Stomach (tissue), 9 donors: ENCODE data around the gene LAIR1. TPM values are rescaled to one million over a fixed set of nuclear protein-coding genes. Genes with fewer than 3 reads are reported as not detected.
"Not testable (repeated sequence)": the region's sequence is repeated elsewhere in the genome, so short reads cannot be mapped to it uniquely, and the experiment has no call there.

Experiments
- DNase-seq, 2 donors: peaks; one replicate each; pipeline versions ENCODE4 v3.0.0 to v3.0.0-alpha.2; 2013 to 2019
- H3K27ac ChIP-seq, 5 donors: fragments of 200-600 bp in 4 of 5; sonication (generic) in 4 of 5; one replicate each; pipeline ENCODE4 v1.5.1; 2013 to 2019; ENCODE audit warnings: mild to moderate bottlenecking in 1 of 5, moderate library complexity in 1 of 5
- H3K27me3 ChIP-seq, 3 donors: fragments of 200-600 bp; sonication (generic); one replicate each; pipeline ENCODE4 v1.5.1; 2017 to 2019; ENCODE audit warnings: mixed run types in 1 of 3
- H3K36me3 ChIP-seq, 4 donors: fragments of 200-600 bp; sonication (generic); 1 replicate in 3 of 4; 2 replicates in 1 of 4; pipeline ENCODE4 v1.5.1; 2016 to 2019
- H3K4me1 ChIP-seq, 4 donors: fragments of 200-600 bp; sonication (generic); one replicate each; pipeline ENCODE4 v1.5.1; 2016 to 2019
- H3K4me3 ChIP-seq, 4 donors: fragments of 200-600 bp; sonication (generic) in 3 of 4; one replicate each; pipeline ENCODE4 v1.5.1; 2016 to 2019; ENCODE audit warnings: mild to moderate bottlenecking in 1 of 4
- H3K9me3 ChIP-seq, 4 donors: fragments of 200-600 bp; sonication (generic); one replicate each; pipeline ENCODE4 v1.5.1; 2016 to 2019
- EP300 ChIP-seq: sonication (generic); formaldehyde crosslinking; IDR thresholded peaks from one replicate; pipeline ENCODE4 v1.6.1; 2017; ENCODE audit warnings: antibody characterized with exemption
- POLR2A ChIP-seq, 4 donors: fragments of 450-650 bp; IDR thresholded peaks; one replicate each; pipeline ENCODE4 v1.6.1; 2016; ENCODE audit warnings: antibody characterized with exemption in 4 of 4, control low read depth in 2 of 4, mild to moderate bottlenecking in 1 of 4, moderate library complexity in 1 of 4
- POLR2AphosphoS5 ChIP-seq, 3 donors: sonication (generic); formaldehyde crosslinking; IDR thresholded peaks; one replicate each; pipeline ENCODE4 v1.6.1; 2016; ENCODE audit warnings: antibody characterized with exemption in 3 of 3
- WGBS, 5 donors: extraction: QIAGEN DNeasy Blood & Tissue Kit in 3 of 5; methylation state at CpG; one replicate each; pipeline versions ENCODE4 v1.1.5 to v1.1.7; 2013 to 2018; 5-methylcytosine and 5-hydroxymethylcytosine counted together
- intact Hi-C: fragments of 100-400 bp; cut with DNase I; formaldehyde crosslinking; loops from one replicate; pipeline ENCODE4 v1.15.1; 2023; ENCODE audit warnings: low total_unique reads
- polyA plus RNA-seq, 3 donors: library from polyadenylated mRNA; stranded (reverse); fragments of 200-250 nt; gene quantifications; one replicate each; pipeline ENCODE4 v1.2.3, GENCODE V29; 2013
- total RNA-seq, 5 donors: library from RNA; depleted of rRNA; stranded (reverse); fragments of >200 nt; gene quantifications; one replicate each; pipeline versions ENCODE4 v1.1.0 to v1.2.3, GENCODE V29; 2014 to 2016
- TF ChIP-seq, protein P1 (sequence below), 7 experiments: fragments of 450-650 bp in 4 of 7; fragments of 200-600 bp in 3 of 7; sonication (generic) in 3 of 7; IDR thresholded peaks; one replicate each; pipeline ENCODE4 v1.5.1; 2016 to 2019; ENCODE audit warnings: antibody characterized with exemption in 7 of 7, control low read depth in 2 of 7, mild to moderate bottlenecking in 1 of 7
- donor health status: healthy with polysubstance abuse.
- donor health status: Bipolar disorder and iron deficiency.
- donor health status: healthy.

Gene LAIR1
- total and polyA plus RNA-seq, 8 donors = 0.87 to 9.1 (median 4.7) TPM

DNA sequence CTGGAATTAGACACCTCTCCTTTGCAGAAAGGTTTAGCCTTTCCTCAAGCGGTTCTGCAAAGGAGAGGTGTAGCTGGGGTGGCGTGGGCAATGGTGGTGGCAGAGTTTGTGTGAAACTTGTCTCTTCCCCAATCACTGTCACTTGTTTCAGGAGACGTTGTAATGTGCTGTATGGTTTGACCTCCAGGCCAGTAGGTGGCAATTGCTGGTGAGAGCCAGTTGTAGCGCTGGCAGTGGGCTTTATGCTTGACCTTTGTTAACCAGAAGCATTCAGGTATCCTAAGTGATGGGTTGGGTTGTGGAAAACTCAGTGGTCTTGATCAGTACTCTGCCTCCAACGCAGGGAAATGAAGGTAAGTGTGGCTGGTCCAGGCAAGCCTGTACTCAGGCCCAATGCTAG, 39.1 kb downstream of the LAIR1 start:
- no peak for DNase-seq
- no peaks in the 10 kb centered on the region for H3K36me3 ChIP-seq
- H3K27me3 ChIP-seq = peaks cover 0 to 16% (median 0%) of the 10 kb centered on the region in 3 donors
- no peak overlapping the region for H3K4me3 ChIP-seq
- no peaks in the 10 kb centered on the region for H3K4me1 ChIP-seq
- H3K27ac ChIP-seq = no peak overlapping the region
- intact Hi-C loops = no loop called here
- 70 to 76% (median 72%) methylated on average over 5 of the region's 5 CpGs for WGBS, 5 donors
- TF ChIP-seq POLR2A (IDR thresholded peaks at IDR 0.05) (no peak), EP300 (no peak), POLR2AphosphoS5 (IDR thresholded peaks at IDR 0.05) (no peak)
- TF ChIP-seq, protein P1, sequence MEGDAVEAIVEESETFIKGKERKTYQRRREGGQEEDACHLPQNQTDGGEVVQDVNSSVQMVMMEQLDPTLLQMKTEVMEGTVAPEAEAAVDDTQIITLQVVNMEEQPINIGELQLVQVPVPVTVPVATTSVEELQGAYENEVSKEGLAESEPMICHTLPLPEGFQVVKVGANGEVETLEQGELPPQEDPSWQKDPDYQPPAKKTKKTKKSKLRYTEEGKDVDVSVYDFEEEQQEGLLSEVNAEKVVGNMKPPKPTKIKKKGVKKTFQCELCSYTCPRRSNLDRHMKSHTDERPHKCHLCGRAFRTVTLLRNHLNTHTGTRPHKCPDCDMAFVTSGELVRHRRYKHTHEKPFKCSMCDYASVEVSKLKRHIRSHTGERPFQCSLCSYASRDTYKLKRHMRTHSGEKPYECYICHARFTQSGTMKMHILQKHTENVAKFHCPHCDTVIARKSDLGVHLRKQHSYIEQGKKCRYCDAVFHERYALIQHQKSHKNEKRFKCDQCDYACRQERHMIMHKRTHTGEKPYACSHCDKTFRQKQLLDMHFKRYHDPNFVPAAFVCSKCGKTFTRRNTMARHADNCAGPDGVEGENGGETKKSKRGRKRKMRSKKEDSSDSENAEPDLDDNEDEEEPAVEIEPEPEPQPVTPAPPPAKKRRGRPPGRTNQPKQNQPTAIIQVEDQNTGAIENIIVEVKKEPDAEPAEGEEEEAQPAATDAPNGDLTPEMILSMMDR (IDR thresholded peaks at IDR 0.05) = no peak
- no peaks in the 10 kb centered on the region for H3K9me3 ChIP-seq

DNA sequence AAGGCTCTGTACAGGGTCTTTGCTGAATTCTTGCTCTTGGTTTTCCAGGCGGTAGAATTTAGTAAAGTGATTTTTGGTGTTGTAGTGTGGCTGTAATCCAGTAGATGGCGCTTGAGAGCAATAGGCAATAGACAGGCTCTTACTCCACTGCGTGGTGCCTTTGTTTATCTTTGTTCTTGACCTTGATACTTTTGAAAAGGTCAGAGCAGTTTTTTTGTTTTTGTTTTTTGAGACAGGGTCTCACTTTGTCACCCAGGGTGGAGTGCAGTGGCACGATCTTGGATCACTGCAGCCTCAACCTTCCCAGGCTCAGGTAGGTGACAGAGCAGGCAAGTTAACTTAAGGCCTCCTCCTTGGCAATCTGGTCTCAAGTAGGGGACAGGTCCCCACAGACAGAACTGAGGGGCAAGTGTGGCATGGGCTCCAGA, 39.5 kb downstream of the LAIR1 start:
- Histone ChIP-seq H3K4me1 (no peaks in the 10 kb centered on the region), H3K9me3 (no peaks in the 10 kb centered on the region), H3K27me3 (peaks cover 0 to 20% (median 0%) of the 10 kb centered on the region in 3 donors), H3K27ac (no peak overlapping the region), H3K36me3 (no peaks in the 10 kb centered on the region), H3K4me3 (no peak overlapping the region)
- TF ChIP-seq POLR2AphosphoS5 (IDR thresholded peaks at IDR 0.05) = no peak
- TF ChIP-seq EP300 = no peak
- TF ChIP-seq, protein P1 (IDR thresholded peaks at IDR 0.05) = peak in 5 of 7 experiments; percentile 10 to 69 (median 54)
- TF ChIP-seq POLR2A (IDR thresholded peaks at IDR 0.05) = no peak
- intact Hi-C loops = no loop called here
- WGBS, 5 donors = 3 to 5% (median 4%) methylated on average over 4 of the region's 4 CpGs
- peak in 1 of 2 donors; percentile 74 for DNase-seq

DNA sequence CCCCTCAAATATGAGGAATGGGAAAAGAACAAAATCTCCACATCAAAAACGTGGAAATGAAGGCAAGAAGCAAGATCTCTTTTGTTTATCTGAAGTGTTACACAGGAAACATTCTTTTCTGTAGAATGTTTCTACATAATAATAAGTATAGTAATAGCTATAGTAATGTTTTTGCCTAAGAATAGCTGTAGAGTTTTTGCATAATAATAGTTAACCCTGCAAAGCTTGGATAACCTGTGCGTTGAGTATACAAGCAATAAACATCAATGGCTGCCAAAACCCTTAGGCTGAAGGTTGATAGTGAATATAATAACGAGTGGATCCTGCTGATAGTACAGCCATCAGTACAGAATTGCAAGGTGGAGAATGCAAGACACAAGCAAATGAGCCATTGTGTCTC, 40.7 kb downstream of the LAIR1 start:
- Histone ChIP-seq H3K4me3 (no peak overlapping the region), H3K9me3 (no peaks in the 10 kb centered on the region), H3K27me3 (peaks cover 0 to 24% (median 0%) of the 10 kb centered on the region in 3 donors), H3K36me3 (no peaks in the 10 kb centered on the region), H3K27ac (no peak overlapping the region), H3K4me1 (no peaks in the 10 kb centered on the region)
- intact Hi-C loops = no loop called here
- TF ChIP-seq POLR2A (IDR thresholded peaks at IDR 0.05) = no peak
- TF ChIP-seq, protein P1 (IDR thresholded peaks at IDR 0.05) = no peak
- no peak for TF ChIP-seq EP300
- TF ChIP-seq POLR2AphosphoS5 (IDR thresholded peaks at IDR 0.05) = no peak
- DNase-seq = no peak
- WGBS, 5 donors = 14 to 21% (median 15%) methylated on average over 3 of the region's 3 CpGs

DNA sequence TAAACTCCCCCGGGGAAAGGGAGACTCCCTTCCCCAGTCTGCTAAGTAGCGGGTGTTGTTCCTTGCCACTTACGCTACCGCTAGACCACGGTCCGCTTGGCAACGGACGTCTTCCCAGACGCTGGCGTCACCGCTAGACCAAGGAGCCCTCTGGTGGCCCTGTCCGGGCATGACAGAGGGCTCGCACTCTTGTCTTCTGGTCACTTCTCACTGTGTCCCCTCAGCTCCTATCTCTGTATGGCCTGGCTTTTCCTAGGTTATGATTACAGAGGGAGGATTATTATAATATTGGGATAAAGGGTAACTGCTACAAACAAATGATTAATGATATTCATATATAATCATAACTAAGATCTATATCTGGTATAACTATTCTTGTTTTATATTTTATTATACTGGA, 41.8 kb downstream of the LAIR1 start:
- intact Hi-C loops, H3K4me3 ChIP-seq, DNase-seq, H3K4me1 ChIP-seq, H3K9me3 ChIP-seq, H3K36me3 ChIP-seq, H3K27ac ChIP-seq: not testable (repeated sequence)
- peaks cover 0 to 25% (median 0%) of the 10 kb centered on the region in 3 donors for H3K27me3 ChIP-seq
- 24 to 36% (median 29%) methylated on average over 2 to 9 of the region's 13 CpGs; no CpG with 5 or more reads in 2 of the 5 donors for WGBS, 5 donors

DNA sequence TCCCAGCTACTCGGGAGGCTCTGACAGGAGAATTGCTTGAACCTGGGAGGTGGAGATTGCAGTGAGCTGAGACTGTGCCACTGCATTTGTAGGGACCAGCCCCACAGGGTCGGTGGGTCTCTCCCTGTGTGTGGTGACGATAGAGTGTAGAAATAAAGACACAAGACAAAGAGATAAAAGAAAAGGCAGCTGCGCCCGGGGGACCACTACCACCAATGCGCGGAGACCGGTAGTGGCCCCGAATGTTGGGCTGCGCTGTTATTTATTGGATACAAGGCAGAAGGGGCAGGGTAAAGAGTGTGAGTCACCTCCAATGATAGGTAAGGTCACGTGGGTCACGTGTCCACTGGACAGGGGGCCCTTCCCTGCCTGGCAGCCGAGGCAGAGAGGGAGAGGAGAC, 42.4 kb downstream of the LAIR1 start:
- H3K9me3 ChIP-seq, H3K36me3 ChIP-seq, H3K4me1 ChIP-seq, intact Hi-C loops, H3K4me3 ChIP-seq, H3K27ac ChIP-seq, DNase-seq: not testable (repeated sequence)
- 84 to 92% (median 90%) methylated on average over 10 to 12 of the region's 13 CpGs for WGBS, 5 donors
- H3K27me3 ChIP-seq = peaks cover 0 to 32% (median 0%) of the 10 kb centered on the region in 3 donors
